Tibial nerve (tissue), 4 donors: Measurements from ENCODE around the gene TNFSF13. TPM values are rescaled to one million over a fixed set of nuclear protein-coding genes. Genes with fewer than 3 reads are reported as not detected.
A peak's percentile ranks its signal among the peaks of the same experiment; 100 is the strongest.

Source experiments
- DNase-seq, 2 donors: peaks; one replicate each; pipeline ENCODE4 v3.0.0-alpha.2; 2019; ENCODE audit warnings: low spot score in 2 of 2
- H3K27ac ChIP-seq, 4 donors: fragments of 200-600 bp; sonication (generic) in 3 of 4; one replicate each; pipeline ENCODE4 v1.5.1; 2017 to 2019; ENCODE audit warnings: mild to moderate bottlenecking in 1 of 4
- H3K27me3 ChIP-seq, 2 donors: fragments of 200-600 bp; sonication (generic) in 1 of 2; one replicate each; pipeline versions ENCODE4 v1.5.1 to v1.6.0; 2017 to 2019
- H3K36me3 ChIP-seq, 3 donors: fragments of 200-600 bp; sonication (generic); one replicate each; pipeline ENCODE4 v1.5.1; 2018 to 2019
- H3K4me1 ChIP-seq, 4 donors: fragments of 200-600 bp; sonication (generic) in 3 of 4; one replicate each; pipeline ENCODE4 v1.5.1; 2017 to 2019
- H3K4me3 ChIP-seq, 4 donors: fragments of 200-600 bp; sonication (generic) in 3 of 4; one replicate each; pipeline ENCODE4 v1.5.1; 2017 to 2019; ENCODE audit warnings: mild to moderate bottlenecking in 1 of 4, moderate library complexity in 1 of 4
- H3K9me3 ChIP-seq, 4 donors: fragments of 200-600 bp; sonication (generic) in 3 of 4; one replicate each; pipeline ENCODE4 v1.5.1; 2017 to 2019
- EP300 ChIP-seq, 2 donors: sonication (generic); formaldehyde crosslinking; IDR thresholded peaks; one replicate each; pipeline ENCODE4 v1.6.1; 2017; ENCODE audit warnings: antibody characterized with exemption in 2 of 2, mild to moderate bottlenecking in 1 of 2
- POLR2A ChIP-seq, 2 donors: fragments of 450-650 bp; IDR thresholded peaks; one replicate each; pipeline ENCODE4 v1.6.1; 2017; ENCODE audit warnings: antibody characterized with exemption in 2 of 2, mild to moderate bottlenecking in 2 of 2, moderate library complexity in 2 of 2
- WGBS, 2 donors: methylation state at CpG; one replicate each; pipeline ENCODE4 v1.1.5; 2018; 5-methylcytosine and 5-hydroxymethylcytosine counted together
- total RNA-seq, 4 donors: library from RNA; depleted of rRNA; stranded (reverse); fragments of >200 nt; gene quantifications; one replicate each; pipeline ENCODE4 v1.1.0, GENCODE V29; 2016
- TF ChIP-seq, protein P1 (sequence below), 5 experiments: fragments of 200-600 bp in 3 of 5; fragments of 450-650 bp in 2 of 5; sonication (generic) in 3 of 5; IDR thresholded peaks; one replicate each; pipeline ENCODE4 v1.5.1; 2016 to 2019; ENCODE audit warnings: antibody characterized with exemption in 5 of 5, mild to moderate bottlenecking in 3 of 5, moderate library complexity in 2 of 5

The TNFSF13 gene, protein sequence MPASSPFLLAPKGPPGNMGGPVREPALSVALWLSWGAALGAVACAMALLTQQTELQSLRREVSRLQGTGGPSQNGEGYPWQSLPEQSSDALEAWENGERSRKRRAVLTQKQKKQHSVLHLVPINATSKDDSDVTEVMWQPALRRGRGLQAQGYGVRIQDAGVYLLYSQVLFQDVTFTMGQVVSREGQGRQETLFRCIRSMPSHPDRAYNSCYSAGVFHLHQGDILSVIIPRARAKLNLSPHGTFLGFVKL
- total RNA-seq, result 10 to 100 TPM; 44.7 to 93.3 (median 64.7) TPM

GRCh38 chr17:7558544-7559319 lies at the start of gene TNFSF13:
TNFSF13 (plus strand) TSS chr17:7558750; CDS start chr17:7559040, 290 bp downstream.
- DNase-seq, result peak in 1 of 2 donors; percentile 50
- Histone ChIP-seq H3K36me3 (peaks cover 0 to 11% (median 0%) of the 10 kb centered on the region in 3 donors), H3K4me1 (peaks cover 0 to 65% (median 53%) of the 10 kb centered on the region in 4 donors), H3K4me3 (peak within 1 kb of the TSS; percentile 18 to 88 (median 60)), H3K27ac (peak within 1 kb of the TSS; percentile 92 to 94 (median 94)), H3K27me3 (no peaks in the 10 kb centered on the region), H3K9me3 (no peaks in the 10 kb centered on the region)
- 10 to 20% methylated on average over 16 of the region's 16 CpGs for WGBS, 2 donors
- TF ChIP-seq EP300 (IDR thresholded peaks at IDR 0.05) (no peak), POLR2A (IDR thresholded peaks at IDR 0.05) (no peak)
- TF ChIP-seq, protein P1, sequence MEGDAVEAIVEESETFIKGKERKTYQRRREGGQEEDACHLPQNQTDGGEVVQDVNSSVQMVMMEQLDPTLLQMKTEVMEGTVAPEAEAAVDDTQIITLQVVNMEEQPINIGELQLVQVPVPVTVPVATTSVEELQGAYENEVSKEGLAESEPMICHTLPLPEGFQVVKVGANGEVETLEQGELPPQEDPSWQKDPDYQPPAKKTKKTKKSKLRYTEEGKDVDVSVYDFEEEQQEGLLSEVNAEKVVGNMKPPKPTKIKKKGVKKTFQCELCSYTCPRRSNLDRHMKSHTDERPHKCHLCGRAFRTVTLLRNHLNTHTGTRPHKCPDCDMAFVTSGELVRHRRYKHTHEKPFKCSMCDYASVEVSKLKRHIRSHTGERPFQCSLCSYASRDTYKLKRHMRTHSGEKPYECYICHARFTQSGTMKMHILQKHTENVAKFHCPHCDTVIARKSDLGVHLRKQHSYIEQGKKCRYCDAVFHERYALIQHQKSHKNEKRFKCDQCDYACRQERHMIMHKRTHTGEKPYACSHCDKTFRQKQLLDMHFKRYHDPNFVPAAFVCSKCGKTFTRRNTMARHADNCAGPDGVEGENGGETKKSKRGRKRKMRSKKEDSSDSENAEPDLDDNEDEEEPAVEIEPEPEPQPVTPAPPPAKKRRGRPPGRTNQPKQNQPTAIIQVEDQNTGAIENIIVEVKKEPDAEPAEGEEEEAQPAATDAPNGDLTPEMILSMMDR (IDR thresholded peaks at IDR 0.05), result no peak

DNA sequence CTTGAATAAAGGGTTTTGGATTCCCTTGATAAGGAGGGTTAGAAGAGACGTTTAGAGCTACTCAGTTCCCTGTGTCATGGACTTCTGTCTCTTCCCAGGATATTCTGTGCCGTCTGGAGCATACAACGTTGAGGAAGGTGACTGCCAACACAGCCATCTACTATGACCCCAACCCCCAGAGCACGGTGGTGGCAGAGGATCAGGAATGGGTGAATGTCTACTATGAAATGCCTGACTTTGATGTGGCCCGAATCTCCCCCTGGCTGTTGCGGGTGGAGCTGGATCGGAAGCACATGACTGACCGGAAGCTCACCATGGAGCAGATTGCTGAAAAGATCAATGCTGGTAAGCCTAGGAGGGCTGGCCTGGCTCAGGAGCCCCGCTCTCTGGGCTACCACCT lies 49.7 kb upstream of the TNFSF13 start:
- Histone ChIP-seq H3K36me3 (peaks cover 2 to 100% (median 27%) of the 10 kb centered on the region in 3 donors), H3K4me1 (no peaks in the 10 kb centered on the region), H3K27me3 (no peaks in the 10 kb centered on the region), H3K27ac (no peak overlapping the region), H3K4me3 (no peak overlapping the region), H3K9me3 (no peaks in the 10 kb centered on the region)
- TF ChIP-seq, protein P1 (IDR thresholded peaks at IDR 0.05), result no peak
- TF ChIP-seq POLR2A (IDR thresholded peaks at IDR 0.05), result no peak
- no peak for TF ChIP-seq EP300 (IDR thresholded peaks at IDR 0.05)
- no peak for DNase-seq
- WGBS, 2 donors, result 82 to 88% methylated on average over 9 of the region's 9 CpGs

DNA sequence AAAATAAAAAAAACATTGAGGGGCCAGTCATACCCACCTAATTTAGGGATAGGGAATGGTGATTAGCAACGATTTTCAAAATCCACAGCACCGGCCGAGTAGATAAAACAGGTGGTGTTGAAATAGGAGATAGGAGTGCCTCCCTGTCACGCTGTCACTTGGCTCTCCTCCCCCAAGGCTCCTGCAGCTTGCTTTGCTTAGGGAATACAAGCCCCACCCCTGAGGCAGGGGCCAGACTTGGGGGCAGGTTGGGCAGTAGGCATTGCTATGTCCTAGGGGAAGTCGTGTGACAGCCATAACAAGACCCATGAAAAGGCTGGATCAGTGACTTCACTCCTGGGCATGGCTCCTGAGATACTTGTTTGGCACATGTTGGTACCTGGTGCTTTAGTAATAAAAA lies 48.6 kb upstream of the TNFSF13 start:
- Histone ChIP-seq H3K36me3 (peaks cover 5 to 97% (median 27%) of the 10 kb centered on the region in 3 donors), H3K27ac (no peak overlapping the region), H3K27me3 (no peaks in the 10 kb centered on the region), H3K4me3 (no peak overlapping the region), H3K9me3 (no peaks in the 10 kb centered on the region), H3K4me1 (peaks cover 0 to 6% (median 0%) of the 10 kb centered on the region in 4 donors)
- TF ChIP-seq, protein P1 (IDR thresholded peaks at IDR 0.05), result no peak
- TF ChIP-seq POLR2A (IDR thresholded peaks at IDR 0.05) (no peak), EP300 (IDR thresholded peaks at IDR 0.05) (no peak)
- no peak for DNase-seq
- WGBS, 2 donors, result 87 to 89% methylated on average over 5 of the region's 5 CpGs

- Histone ChIP-seq H3K27ac (no peak overlapping the region), H3K4me1 (peaks cover 0 to 13% (median 0%) of the 10 kb centered on the region in 4 donors), H3K9me3 (no peaks in the 10 kb centered on the region), H3K36me3 (peaks cover 3 to 85% (median 27%) of the 10 kb centered on the region in 3 donors), H3K4me3 (no peak overlapping the region), H3K27me3 (no peaks in the 10 kb centered on the region)
- DNase-seq, result no peak
- WGBS, 2 donors, result 80 to 83% methylated on average over 10 of the region's 10 CpGs
- TF ChIP-seq, protein P1 (IDR thresholded peaks at IDR 0.05), result no peak
- TF ChIP-seq POLR2A (IDR thresholded peaks at IDR 0.05) (no peak), EP300 (IDR thresholded peaks at IDR 0.05) (no peak)
Observed at GRCh38 chr17:7511108-7511507, 47.4 kb upstream of the TNFSF13 start.

- 86 to 89% methylated on average over 11 to 15 of the region's 15 CpGs for WGBS, 2 donors
- Histone ChIP-seq H3K36me3 (peaks cover 3 to 75% (median 27%) of the 10 kb centered on the region in 3 donors), H3K4me1 (peaks cover 0 to 13% (median 0%) of the 10 kb centered on the region in 4 donors), H3K4me3 (no peak overlapping the region), H3K27me3 (no peaks in the 10 kb centered on the region), H3K27ac (no peak overlapping the region), H3K9me3 (no peaks in the 10 kb centered on the region)
- no peak for TF ChIP-seq POLR2A (IDR thresholded peaks at IDR 0.05)
- TF ChIP-seq, protein P1 (IDR thresholded peaks at IDR 0.05), result no peak
- no peak for DNase-seq
Observed at GRCh38 chr17:7512105-7512504, 46.4 kb upstream of the TNFSF13 start.
